Stomach (tissue), 9 donors: ENCODE results near the gene BPIFB4. TPM values are rescaled to one million over a fixed set of nuclear protein-coding genes. Genes with fewer than 3 reads are reported as not detected.

Source experiments
- DNase-seq, 2 donors: peaks; one replicate each; pipeline versions ENCODE4 v3.0.0 to v3.0.0-alpha.2; 2013 to 2019
- H3K27ac ChIP-seq, 5 donors: fragments of 200-600 bp in 4 of 5; sonication (generic) in 4 of 5; one replicate each; pipeline ENCODE4 v1.5.1; 2013 to 2019; ENCODE audit warnings: mild to moderate bottlenecking in 1 of 5, moderate library complexity in 1 of 5
- H3K27me3 ChIP-seq, 3 donors: fragments of 200-600 bp; sonication (generic); one replicate each; pipeline ENCODE4 v1.5.1; 2017 to 2019; ENCODE audit warnings: mixed run types in 1 of 3
- H3K36me3 ChIP-seq, 4 donors: fragments of 200-600 bp; sonication (generic); 1 replicate in 3 of 4; 2 replicates in 1 of 4; pipeline ENCODE4 v1.5.1; 2016 to 2019
- H3K4me1 ChIP-seq, 4 donors: fragments of 200-600 bp; sonication (generic); one replicate each; pipeline ENCODE4 v1.5.1; 2016 to 2019
- H3K4me3 ChIP-seq, 4 donors: fragments of 200-600 bp; sonication (generic) in 3 of 4; one replicate each; pipeline ENCODE4 v1.5.1; 2016 to 2019; ENCODE audit warnings: mild to moderate bottlenecking in 1 of 4
- H3K9me3 ChIP-seq, 4 donors: fragments of 200-600 bp; sonication (generic); one replicate each; pipeline ENCODE4 v1.5.1; 2016 to 2019
- CTCF ChIP-seq, 7 experiments: fragments of 450-650 bp in 4 of 7; fragments of 200-600 bp in 3 of 7; sonication (generic) in 3 of 7; IDR thresholded peaks; one replicate each; pipeline ENCODE4 v1.5.1; 2016 to 2019; ENCODE audit warnings: antibody characterized with exemption in 7 of 7, control low read depth in 2 of 7, mild to moderate bottlenecking in 1 of 7
- EP300 ChIP-seq: sonication (generic); formaldehyde crosslinking; IDR thresholded peaks from one replicate; pipeline ENCODE4 v1.6.1; 2017; ENCODE audit warnings: antibody characterized with exemption
- POLR2A ChIP-seq, 4 donors: fragments of 450-650 bp; IDR thresholded peaks; one replicate each; pipeline ENCODE4 v1.6.1; 2016; ENCODE audit warnings: antibody characterized with exemption in 4 of 4, control low read depth in 2 of 4, mild to moderate bottlenecking in 1 of 4, moderate library complexity in 1 of 4
- POLR2AphosphoS5 ChIP-seq, 3 donors: sonication (generic); formaldehyde crosslinking; IDR thresholded peaks; one replicate each; pipeline ENCODE4 v1.6.1; 2016; ENCODE audit warnings: antibody characterized with exemption in 3 of 3
- WGBS, 5 donors: extraction: QIAGEN DNeasy Blood & Tissue Kit in 3 of 5; methylation state at CpG; one replicate each; pipeline versions ENCODE4 v1.1.5 to v1.1.7; 2013 to 2018; 5-methylcytosine and 5-hydroxymethylcytosine counted together
- intact Hi-C: fragments of 100-400 bp; cut with DNase I; formaldehyde crosslinking; loops from one replicate; pipeline ENCODE4 v1.15.1; 2023; ENCODE audit warnings: low total_unique reads
- polyA plus RNA-seq, 3 donors: library from polyadenylated mRNA; stranded (reverse); fragments of 200-250 nt; gene quantifications; one replicate each; pipeline ENCODE4 v1.2.3, GENCODE V29; 2013
- total RNA-seq, 5 donors: library from RNA; depleted of rRNA; stranded (reverse); fragments of >200 nt; gene quantifications; one replicate each; pipeline versions ENCODE4 v1.1.0 to v1.2.3, GENCODE V29; 2014 to 2016
- donor health status: healthy with polysubstance abuse.
- donor health status: Bipolar disorder and iron deficiency.
- donor health status: healthy.

BPIFB4 gene
- total and polyA plus RNA-seq, 8 donors, result not detected

- Histone ChIP-seq H3K4me3 (no peak overlapping the region), H3K27ac (peak overlapping the region in 1 of 5 donors; percentile 81), H3K27me3 (peaks cover 0 to 14% (median 0%) of the 10 kb centered on the region in 3 donors), H3K36me3 (no peaks in the 10 kb centered on the region), H3K9me3 (no peaks in the 10 kb centered on the region), H3K4me1 (peaks cover 0 to 15% (median 6%) of the 10 kb centered on the region in 4 donors)
- no peak for DNase-seq
- no peak for TF ChIP-seq CTCF (IDR thresholded peaks at IDR 0.05)
- TF ChIP-seq POLR2A (IDR thresholded peaks at IDR 0.05), result no peak
- TF ChIP-seq POLR2AphosphoS5 (IDR thresholded peaks at IDR 0.05), result no peak
- no peak for TF ChIP-seq EP300
- intact Hi-C loops, result no loop called here
- 71 to 87% (median 79%) methylated on average over 5 of the region's 5 CpGs for WGBS, 5 donors
These were observed 52.6 kb downstream of the BPIFB4 start for GRCh38 chr20:33131949-33132473.

GRCh38 chr20:33132513-33133372 lies 53.3 kb downstream of the BPIFB4 start:
- no peaks in the 10 kb centered on the region for H3K36me3 ChIP-seq
- peaks cover 0 to 8% (median 3%) of the 10 kb centered on the region in 4 donors for H3K4me1 ChIP-seq
- H3K27me3 ChIP-seq, result peaks cover 0 to 14% (median 0%) of the 10 kb centered on the region in 3 donors
- 47 to 67% (median 62%) methylated on average over 11 to 14 of the region's 14 CpGs for WGBS, 5 donors
- no peak overlapping the region for H3K4me3 ChIP-seq
- TF ChIP-seq POLR2AphosphoS5 (IDR thresholded peaks at IDR 0.05) (no peak), CTCF (IDR thresholded peaks at IDR 0.05) (no peak), POLR2A (IDR thresholded peaks at IDR 0.05) (no peak), EP300 (no peak)
- peak in 1 of 2 donors; percentile 16 for DNase-seq
- intact Hi-C loops, result no loop called here
- no peak overlapping the region for H3K27ac ChIP-seq
- H3K9me3 ChIP-seq, result no peaks in the 10 kb centered on the region

- peaks cover 0 to 14% (median 0%) of the 10 kb centered on the region in 3 donors for H3K27me3 ChIP-seq
- intact Hi-C loops, result no loop called here
- TF ChIP-seq POLR2A (IDR thresholded peaks at IDR 0.05), result no peak
- no peak for TF ChIP-seq CTCF (IDR thresholded peaks at IDR 0.05)
- TF ChIP-seq POLR2AphosphoS5 (IDR thresholded peaks at IDR 0.05), result no peak
- no peak for TF ChIP-seq EP300
- no peak overlapping the region for H3K4me3 ChIP-seq
- H3K9me3 ChIP-seq, result peaks cover 0 to 4% (median 0%) of the 10 kb centered on the region in 4 donors
- H3K27ac ChIP-seq, result no peak overlapping the region
- 84 to 91% (median 87%) methylated on average over 8 to 11 of the region's 11 CpGs for WGBS, 5 donors
- no peak for DNase-seq
- peaks cover 0 to 8% (median 3%) of the 10 kb centered on the region in 4 donors for H3K4me1 ChIP-seq
- H3K36me3 ChIP-seq, result no peaks in the 10 kb centered on the region
These were observed 54.0 kb downstream of the BPIFB4 start for GRCh38 chr20:33133373-33133941.

- no peak overlapping the region for H3K27ac ChIP-seq
- intact Hi-C loops, result no loop called here
- H3K9me3 ChIP-seq, result peaks cover 0 to 4% (median 0%) of the 10 kb centered on the region in 4 donors
- no peaks in the 10 kb centered on the region for H3K36me3 ChIP-seq
- TF ChIP-seq CTCF (IDR thresholded peaks at IDR 0.05) (no peak), POLR2AphosphoS5 (IDR thresholded peaks at IDR 0.05) (no peak), POLR2A (IDR thresholded peaks at IDR 0.05) (no peak), EP300 (no peak)
- peaks cover 0 to 14% (median 0%) of the 10 kb centered on the region in 3 donors for H3K27me3 ChIP-seq
- no peaks in the 10 kb centered on the region for H3K4me1 ChIP-seq
- DNase-seq, result no peak
- no peak overlapping the region for H3K4me3 ChIP-seq
- WGBS, 5 donors, result 79 to 88% (median 82%) methylated on average over 3 of the region's 3 CpGs
These were observed 57.8 kb downstream of the BPIFB4 start for GRCh38 chr20:33137195-33137594.
